KBM-7 (cell line): ENCODE results near the gene BRD9.
"Not testable (repeated sequence)": the region's sequence is repeated elsewhere in the genome, so short reads cannot be mapped to it uniquely, and the experiment has no call there.

Source experiments
- DNase-seq: peaks from one replicate; pipeline ENCODE4 v3.0.0-alpha.2; 2015
- in situ Hi-C: fragments of 300-500 bp; cut with MboI; formaldehyde crosslinking; loops from 2 replicates; pipeline ENCODE4 v1.14.3; 2020; ENCODE audit warnings: low sequenced_read_pairs, low pct_unique_long_range_greater_than_20kb, mixed read lengths

Gene BRD9

DNA sequence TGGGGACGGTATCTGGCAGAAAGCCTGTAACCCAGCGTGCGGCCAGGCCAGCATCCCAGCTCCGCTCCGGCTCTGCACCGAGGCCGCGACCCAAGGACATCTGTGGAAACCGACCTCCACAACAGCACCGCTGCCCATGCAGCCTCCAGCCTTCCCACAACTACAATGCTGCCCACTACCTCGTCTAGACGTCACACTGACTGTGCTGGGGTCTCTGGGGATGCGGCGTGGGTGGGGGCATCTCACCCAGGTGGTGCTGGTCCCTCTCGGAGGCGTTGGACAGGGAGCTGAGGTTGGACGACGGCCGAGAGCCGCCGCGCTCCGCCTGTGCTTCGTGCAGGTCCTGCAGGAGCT, 27.5 kb downstream of the BRD9 start:
- no peak for DNase-seq
- in situ Hi-C loops, result no loop called here

DNA sequence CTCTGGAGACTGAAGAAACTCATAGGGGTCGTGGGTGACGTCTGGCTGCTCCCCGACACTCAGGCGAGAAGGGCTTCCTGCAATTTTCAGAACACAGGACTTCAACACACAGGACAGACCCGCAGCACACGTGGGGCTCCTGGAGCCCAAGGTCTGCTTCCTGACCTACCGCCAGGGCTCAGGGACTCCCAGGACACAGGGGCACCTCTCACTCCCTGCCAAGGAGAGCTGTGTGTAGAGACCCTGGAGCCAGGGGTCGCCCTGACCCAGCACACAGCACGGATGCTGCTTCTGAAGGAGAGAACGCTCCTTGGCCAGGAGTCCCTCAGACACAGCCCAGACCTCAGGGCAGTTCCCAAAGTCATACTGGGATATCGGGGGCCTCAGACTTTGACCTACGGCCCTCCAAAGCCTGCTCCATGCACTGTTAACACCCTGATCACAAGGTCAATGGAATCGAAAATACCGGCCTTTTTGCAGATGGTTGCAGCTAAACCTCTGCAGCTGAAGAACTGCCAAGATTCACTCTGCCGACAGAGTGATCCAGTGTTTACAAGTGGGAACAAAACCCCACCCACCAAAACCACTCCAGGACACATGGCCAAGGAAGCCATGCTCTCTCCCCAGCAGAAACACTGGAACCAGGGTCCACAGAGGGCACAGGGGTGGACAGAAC, 28.0 kb downstream of the BRD9 start:
- DNase-seq, result no peak

DNA sequence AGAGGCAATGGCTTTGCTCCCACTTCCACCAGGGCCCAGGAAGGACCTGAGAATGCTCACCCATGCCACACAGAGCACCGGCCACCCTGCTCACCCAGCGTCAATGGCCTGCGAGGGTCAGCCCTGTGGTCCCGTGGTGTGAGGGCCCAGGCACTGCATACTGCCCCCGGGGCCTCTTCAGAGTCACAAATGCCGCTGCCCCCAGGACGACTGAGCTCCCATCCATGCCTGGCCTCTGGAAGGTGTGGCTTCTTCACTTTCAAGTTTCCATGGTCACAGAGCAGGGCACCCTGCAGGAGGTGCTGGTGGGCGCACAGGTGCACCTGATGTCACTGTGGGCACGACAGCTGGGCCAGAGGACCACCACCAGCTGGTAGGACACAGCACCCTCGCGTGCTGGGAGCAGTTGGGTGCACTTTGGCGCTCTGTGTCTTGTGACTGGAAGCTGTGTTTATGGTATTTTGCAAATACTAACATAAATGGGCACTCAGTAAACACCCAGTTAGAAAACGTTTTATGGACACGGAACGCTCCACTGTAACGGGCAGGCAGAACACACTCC, 29.3 kb downstream of the BRD9 start:
- DNase-seq, result no peak
- in situ Hi-C loops, result no loop called here

More for the DNA sequence above, 28.0 kb downstream of the BRD9 start:
- in situ Hi-C loops, result no loop called here

DNA sequence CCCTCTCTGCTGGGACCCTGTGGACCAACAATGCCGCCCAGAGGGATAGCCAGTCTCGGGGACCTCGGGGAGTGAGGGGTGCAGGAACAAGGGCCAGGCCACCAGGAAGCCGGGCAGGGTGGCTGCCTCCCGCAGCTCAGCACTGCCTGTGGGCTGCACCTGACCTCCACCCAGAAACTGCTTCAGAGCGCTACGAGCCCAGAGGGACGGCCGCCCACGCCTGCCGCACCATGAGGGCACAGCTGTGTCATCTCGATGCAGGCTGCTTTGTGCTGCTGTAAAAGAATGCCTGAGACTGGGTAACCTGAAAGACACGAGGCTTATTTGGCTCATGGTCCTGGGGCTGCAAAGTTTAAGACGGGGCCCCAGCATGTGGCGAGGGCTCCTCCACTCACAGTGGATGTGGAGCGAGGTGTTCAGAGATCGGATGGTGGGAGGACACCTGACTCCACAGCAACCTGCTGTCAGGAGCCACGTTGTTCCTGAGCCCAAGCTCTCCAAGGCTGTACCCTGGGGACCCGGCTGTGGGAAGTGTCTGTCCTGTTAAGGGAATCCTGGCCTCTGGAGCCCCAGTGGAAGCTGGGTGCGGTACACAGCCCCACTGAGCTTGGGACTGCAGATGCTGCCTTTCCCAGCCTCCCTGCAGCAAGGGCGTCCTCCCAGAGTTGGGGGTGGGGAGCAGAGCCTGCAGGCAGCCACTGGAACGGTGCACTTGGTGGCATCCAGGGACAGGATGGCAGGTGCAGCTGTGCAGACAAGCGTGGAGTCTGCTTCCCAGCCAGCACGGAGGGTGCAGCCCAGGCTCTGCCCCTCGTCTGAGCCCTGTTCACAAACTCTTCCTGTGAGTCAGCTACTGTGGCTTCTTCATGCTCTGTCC, 30.0 kb downstream of the BRD9 start:
- in situ Hi-C loops, result no loop called here
- DNase-seq, result no peak

DNA sequence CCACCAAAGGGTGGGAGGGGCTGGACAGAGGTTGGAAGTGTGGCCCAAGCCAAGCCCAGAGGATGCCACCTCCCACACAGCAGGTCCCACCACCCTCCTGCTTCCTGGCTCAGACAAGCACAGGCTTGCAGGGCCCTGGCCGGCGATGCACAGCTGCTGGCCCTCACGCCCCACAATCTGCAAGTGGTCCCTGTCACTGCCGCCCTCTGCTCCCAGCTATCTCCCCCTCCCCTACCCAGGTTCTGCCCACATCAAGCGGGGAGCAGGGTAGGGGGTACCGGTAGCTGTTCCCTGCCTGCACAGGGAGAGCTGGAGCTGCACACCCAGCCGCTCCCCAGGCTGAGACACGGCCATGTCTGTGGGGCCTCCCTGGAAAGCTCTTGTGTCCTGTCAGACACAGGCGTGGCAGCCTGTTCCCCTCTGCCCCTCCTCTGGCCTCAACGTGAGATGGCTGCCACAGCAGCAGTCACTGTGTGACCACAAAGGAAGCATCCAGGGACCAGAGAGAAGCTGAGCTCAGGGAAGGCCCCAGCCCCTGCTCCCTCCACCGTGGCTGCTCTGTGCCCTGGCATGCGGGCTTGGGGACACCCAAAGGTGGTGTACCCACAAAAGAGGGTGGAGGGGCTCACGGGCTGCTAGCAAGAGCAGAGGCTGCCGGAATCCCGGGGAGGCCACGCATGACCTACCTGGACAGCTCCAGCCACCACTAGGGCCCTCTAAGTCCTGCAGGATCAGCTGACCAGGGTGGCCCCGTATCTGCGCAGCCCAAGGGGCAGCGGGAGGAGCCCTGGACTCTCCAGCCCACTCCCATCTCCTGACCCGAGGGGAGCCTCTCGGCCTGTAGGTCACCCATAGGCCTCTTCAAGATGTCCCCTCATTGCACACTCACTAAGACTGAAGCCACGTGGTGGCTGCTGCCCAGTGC, 30.9 kb downstream of the BRD9 start:
- in situ Hi-C loops, result no loop called here
- DNase-seq, result no peak

DNA sequence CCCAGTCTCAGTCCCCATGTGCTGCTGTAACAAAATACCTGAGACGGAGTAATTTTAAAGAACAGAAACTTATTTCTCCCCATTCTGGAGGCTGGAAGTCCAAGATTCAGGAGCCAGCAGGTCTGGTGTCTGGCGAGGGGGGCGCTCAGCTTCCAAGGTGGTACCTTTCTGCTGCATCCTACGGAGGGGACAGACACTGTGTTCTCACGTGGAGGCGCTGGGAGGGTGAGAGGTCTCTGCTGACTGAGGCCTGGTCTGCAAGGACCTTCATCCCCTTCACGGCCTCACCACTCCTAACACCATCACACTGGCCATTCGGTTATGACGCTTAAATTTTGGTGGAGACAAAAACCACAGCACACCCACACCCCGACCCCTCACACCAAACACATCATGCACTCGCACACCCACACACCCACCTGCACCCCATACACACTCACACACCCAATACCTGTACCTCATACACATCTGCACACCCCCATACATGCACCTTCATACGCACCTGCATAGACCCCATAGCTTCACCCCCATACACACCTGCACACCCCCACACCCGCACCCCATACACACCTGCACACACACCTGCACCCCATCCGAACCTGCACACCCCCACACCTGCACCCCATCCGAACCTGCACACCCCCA, 32.0 kb downstream of the BRD9 start:
- DNase-seq, result no peak
- in situ Hi-C loops, result no loop called here

DNA sequence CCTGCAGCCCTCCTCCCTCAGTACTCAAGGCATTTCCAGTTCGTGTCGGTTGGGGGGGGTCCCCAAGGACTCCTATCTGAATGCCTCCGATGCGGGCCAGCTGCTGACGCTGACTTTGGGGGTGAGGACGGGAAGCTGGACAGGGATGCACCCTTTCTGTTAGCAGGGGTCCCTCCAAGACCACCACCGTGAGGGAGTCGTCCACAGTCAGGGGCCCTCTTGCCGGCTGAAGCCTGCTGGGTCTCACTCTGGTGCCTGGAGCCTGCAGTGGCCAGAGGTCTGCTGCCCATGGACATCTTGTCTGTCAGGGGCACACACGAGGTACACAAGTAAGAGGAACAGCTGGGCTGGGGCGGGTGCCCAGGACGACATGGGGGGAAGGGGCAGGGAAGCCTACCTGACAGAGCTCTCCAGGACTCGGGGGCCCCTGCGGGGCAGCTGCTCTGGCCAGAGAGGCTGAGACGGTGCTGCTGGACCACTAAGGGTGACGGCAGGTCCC, 32.8 kb downstream of the BRD9 start:
- in situ Hi-C loops, result no loop called here
- DNase-seq, result no peak

DNA sequence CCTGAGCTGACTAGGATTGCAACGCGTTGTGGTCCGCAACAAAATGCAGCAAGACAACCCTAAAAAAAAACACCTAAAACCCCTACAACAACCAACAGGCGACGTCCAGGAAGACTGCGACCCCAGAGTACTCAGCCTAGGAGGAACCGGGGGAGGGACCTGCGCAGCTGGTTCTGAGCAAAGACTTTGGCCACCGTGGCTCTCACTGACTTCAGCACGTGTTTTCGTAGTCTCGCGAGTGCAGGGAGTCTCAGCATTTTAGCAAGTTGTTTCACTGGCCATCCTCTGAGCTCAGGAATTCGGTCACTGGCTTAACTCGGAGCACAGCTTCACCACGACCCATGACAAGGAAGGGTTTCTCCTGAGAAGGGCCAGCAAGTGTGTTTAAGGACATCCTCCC, 33.2 kb downstream of the BRD9 start:
- no peak for DNase-seq
- in situ Hi-C loops, result no loop called here

DNA sequence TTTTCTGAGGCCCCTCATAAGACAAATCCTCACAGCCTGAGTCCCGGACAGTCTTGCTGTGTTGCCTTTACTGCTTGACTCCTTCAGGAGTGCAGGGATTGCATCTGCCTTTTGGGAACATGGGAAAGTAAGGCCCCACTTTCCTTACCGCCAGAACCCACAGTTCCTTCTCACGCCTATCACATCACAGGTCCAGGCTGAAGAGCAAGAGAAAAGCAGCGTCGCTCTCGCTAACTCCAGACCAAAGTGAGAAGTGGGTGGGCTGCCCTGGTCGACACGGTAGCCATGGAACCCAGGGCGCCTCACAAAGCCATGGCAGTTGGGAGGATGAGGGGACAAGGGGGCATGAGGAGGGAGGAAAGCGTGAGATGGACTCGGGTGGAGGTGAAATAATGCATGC, 33.9 kb downstream of the BRD9 start:
- in situ Hi-C loops, result no loop called here
- no peak for DNase-seq

DNA sequence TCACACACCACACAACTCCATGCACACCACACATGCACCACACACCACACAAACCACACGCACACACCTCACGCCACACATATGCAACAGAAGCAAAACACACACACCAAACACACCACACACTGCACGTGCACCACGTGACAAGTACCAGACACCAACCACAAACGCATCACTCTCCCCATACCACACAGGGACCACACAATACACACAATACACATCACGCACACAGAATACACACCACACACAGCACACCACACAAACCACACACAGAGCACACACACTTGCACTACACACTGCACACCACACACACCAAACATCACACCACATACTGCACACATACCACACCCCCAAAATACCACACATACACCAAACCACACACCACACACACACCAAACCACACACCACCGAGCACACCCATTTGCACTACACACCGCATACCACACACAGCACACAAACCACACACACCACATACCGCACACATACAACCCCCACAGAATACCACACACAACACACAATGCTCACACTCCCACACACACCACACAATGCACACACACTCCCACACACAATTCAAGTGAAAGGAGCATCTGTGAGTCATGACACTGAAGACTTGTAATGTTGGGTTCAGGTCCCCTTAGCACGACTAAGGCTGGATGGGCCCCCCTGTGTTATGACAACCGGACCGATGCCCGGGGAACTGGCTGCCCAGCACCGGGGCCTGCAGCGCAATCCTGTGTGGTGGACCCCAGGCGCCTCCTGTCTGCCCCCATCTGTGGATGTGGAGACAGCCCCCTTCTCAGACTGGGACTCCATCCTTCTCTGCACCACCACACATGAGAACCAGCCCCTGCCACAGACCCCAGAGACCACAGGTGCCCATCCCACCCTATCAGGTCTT, 35.8 kb downstream of the BRD9 start:
- in situ Hi-C loops, result no loop called here
- DNase-seq, result no peak

DNA sequence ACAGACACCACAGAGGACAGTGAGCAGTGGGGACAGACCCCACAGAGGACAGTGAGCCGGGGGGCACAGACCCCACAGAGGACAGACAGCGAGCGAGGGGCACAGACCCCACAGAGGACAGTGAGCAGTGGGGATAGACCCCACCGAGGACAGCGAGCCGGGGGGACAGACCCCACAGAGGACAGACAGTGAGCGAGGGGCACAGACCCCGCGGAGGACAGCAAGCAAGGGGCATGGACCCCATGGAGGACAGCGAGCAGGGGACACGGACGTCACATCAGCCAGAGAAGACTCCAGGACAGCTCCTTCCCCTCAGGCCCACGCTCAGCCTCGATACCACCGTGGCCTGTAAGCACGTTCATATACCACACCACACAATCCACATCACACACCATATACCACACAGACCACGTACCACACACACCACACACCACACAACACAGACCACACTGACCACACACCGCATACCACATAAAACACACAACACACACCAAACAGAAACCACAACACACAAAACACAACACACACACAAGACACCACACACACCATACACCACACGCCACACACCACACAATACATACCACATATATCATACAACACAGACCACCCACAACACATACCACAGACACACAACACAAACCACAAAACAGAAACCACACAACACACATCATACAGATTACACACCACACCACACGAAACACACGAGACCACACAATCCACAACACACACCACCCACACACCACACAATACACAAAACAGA, 36.6 kb downstream of the BRD9 start:
- no peak for DNase-seq
- in situ Hi-C loops, result no loop called here

DNA sequence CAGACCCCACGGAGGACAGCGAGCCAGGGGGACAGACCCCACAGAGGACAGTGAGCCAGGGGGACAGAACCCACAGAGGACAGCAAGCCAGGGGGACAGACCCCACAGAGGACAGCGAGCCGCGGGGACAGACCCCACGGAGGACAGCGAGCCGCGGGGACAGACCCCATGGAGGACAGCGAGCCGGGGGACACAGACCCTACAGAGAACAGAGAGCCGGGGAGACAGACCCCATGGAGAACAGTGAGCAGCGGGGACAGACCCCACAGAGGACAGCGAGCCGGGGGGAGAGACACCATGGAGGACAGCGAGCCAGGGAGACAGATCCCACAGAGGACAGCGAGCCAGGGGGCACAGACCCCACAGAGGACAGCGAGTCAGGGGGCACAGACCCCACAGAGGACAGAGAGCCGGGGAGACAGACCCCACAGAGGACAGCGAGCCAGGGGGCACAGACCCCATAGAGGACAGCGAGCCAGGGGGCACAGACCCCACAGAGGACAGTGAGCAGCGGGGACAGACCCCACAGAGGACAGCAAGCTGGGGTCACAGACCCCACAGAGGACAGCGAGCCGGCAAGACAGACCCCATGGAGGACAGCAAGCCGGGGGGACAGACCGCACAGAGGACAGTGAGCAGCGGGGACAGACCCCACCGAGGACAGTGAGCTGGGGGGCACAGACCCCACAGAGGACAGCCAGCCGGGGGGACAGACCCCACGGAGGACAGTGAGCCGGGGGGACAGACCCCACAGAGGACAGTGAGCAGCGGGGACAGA, 37.4 kb downstream of the BRD9 start:
- DNase-seq, result no peak
- in situ Hi-C loops, result no loop called here

DNA sequence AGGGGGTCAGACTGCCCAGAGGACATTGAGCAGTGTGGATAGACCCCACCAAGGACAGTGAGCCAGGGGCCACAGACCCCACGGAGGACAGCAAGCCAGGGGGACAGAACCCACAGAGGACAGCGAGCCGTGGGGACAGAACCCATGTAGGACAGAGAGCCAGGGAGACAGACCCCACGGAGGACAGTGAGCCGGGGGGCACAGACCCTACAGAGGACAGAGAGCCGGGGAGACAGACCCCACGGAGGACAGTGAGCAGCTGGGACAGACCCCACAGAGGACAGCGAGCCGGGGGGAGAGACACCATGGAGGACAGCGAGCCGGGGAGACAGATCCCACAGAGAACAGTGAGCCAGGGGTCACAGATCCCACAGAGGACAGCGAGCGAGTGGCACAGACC, 38.4 kb downstream of the BRD9 start:
- in situ Hi-C loops, result no loop called here
- no peak for DNase-seq

DNA sequence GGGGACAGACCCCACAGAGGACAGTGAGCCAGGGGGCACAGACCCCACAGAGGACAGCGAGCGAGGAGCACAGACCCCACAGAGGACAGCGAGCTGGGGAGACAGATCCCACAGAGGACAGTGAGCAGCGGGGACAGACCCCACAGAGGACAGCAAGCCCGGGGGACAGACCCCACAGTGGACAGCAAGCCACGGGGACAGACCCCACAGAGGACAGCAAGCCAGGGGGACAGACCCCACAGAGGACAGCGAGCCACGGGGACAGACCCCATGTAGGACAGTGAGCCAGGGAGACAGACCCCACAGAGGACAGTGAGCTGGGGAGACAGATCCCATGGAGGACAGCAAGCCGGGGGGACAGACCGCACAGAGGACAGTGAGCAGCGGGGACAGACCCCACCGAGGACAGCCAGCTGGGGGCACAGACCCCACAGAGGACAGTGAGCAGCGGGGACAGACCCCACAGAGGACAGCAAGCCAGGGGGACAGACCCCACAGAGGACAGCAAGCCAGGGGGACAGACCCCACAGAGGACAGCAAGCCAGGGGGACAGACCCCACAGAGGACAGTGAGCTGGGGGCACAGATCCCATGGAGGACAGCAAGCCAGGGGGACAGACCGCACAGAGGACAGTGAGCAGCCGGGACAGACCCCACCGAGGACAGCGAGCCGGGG, 39.0 kb downstream of the BRD9 start:
- DNase-seq, in situ Hi-C loops: not testable (repeated sequence)

DNA sequence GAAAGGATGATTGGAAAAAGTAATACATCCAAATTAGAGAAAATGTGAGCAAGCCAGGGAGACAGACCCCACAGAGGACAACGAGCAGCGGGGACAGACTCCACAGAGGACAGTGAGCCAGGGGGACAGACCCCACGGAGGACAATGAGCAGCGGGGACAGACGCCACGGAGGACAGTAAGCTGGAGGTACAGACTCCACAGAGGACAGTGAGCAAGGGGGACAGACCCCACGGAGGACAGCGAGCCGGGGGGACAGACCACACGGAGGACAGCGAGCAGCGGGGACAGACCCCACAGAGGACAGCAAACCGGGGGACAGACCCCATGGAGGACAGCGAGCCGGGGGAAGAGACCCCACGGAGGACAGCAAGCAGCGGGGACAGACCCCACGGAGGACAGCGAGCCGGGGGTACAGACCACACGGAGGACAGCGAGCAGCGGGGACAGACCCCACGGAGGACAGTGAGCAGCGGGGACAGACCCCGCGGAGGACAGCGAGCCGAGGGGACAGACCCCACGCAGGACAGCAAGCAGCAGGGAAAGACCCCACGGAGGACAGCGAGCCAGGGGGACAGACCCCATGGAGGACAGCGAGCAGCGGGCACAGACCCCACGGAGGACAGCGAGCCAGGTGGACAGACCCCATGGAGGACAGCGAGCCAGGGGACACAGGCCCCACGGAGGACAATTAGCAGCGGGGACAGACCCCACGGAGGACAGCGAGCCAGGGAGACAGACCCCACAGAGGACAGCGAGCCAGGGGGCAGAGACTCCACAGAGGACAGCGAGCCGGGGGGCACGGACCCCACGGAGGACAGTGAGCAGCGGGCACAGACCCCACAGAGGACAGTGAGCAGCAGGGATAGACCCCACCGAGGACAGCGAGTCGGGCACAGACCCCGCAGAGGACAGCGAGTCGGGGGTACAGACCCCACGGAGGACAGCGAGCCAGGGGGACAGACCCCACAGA, 39.9 kb downstream of the BRD9 start:
- no peak for DNase-seq
- in situ Hi-C loops, result no loop called here
